GM19193 (cell line): ENCODE results near the gene UBE2E1.

ENCODE experiments used
- POLR2A ChIP-seq: IDR thresholded peaks from 4 replicates; pipeline ENCODE4 v1.6.1; 2011; ENCODE audit not compliant: insufficient read depth, insufficient read length; ENCODE audit errors: extremely low read depth

The UBE2E1 gene

GRCh38 chr3:23807424-23808015 is 1.8 kb downstream of the UBE2E1 start:
- TF ChIP-seq POLR2A, result no peak

GRCh38 chr3:23808525-23808924 is 2.8 kb downstream of the UBE2E1 start:
- TF ChIP-seq POLR2A, result no peak

- TF ChIP-seq POLR2A, result no peak
Observed at GRCh38 chr3:23809294-23809693, 3.5 kb downstream of the UBE2E1 start.

- no peak for TF ChIP-seq POLR2A
Observed at GRCh38 chr3:23809840-23810342, 4.1 kb downstream of the UBE2E1 start.

GRCh38 chr3:23810343-23811184 is 4.8 kb downstream of the UBE2E1 start:
- TF ChIP-seq POLR2A, result peak; percentile 26

- TF ChIP-seq POLR2A, result no peak
Observed at GRCh38 chr3:23811185-23811527, 5.4 kb downstream of the UBE2E1 start.

GRCh38 chr3:23811919-23812318 is 6.2 kb downstream of the UBE2E1 start:
- TF ChIP-seq POLR2A, result no peak

- no peak for TF ChIP-seq POLR2A
Observed at GRCh38 chr3:23815879-23816278, 10.1 kb downstream of the UBE2E1 start.

GRCh38 chr3:23816721-23817120 is 11.0 kb downstream of the UBE2E1 start:
- no peak for TF ChIP-seq POLR2A

- no peak for TF ChIP-seq POLR2A
Observed at GRCh38 chr3:23817508-23818223, 11.9 kb downstream of the UBE2E1 start.

GRCh38 chr3:23819599-23820360 is 14.0 kb downstream of the UBE2E1 start:
- no peak for TF ChIP-seq POLR2A

GRCh38 chr3:23820888-23821287 is 15.1 kb downstream of the UBE2E1 start:
- TF ChIP-seq POLR2A, result no peak

- TF ChIP-seq POLR2A, result no peak
Observed at GRCh38 chr3:23821858-23822257, 16.1 kb downstream of the UBE2E1 start.

GRCh38 chr3:23822559-23822958 is 16.8 kb downstream of the UBE2E1 start:
- TF ChIP-seq POLR2A, result no peak

- no peak for TF ChIP-seq POLR2A
Observed at GRCh38 chr3:23823620-23824019, 17.9 kb downstream of the UBE2E1 start.
